GM13976 (cell line): Measurements from ENCODE around the gene LGI2.
"Not testable (repeated sequence)": the region's sequence is repeated elsewhere in the genome, so short reads cannot be mapped to it uniquely, and the experiment has no call there.

Source experiments
- DNase-seq: peaks from one replicate; pipeline ENCODE4 v3.0.0; 2012; ENCODE audit warnings: low spot score
- in situ Hi-C: fragments of 300-500 bp; cut with MboI; formaldehyde crosslinking; loops from one replicate; pipeline ENCODE4 v1.12.0; 2022; ENCODE audit warnings: low sequenced_read_pairs, mixed read lengths, inconsistent platforms; ENCODE audit not compliant: unreplicated experiment
- TF ChIP-seq, protein P1 (sequence below): IDR thresholded peaks from 2 replicates; pipeline ENCODE4 v1.5.1; 2012; ENCODE audit warnings: borderline replicate concordance, mild to moderate bottlenecking; ENCODE audit not compliant: insufficient read depth; ENCODE audit errors: extremely low read depth, missing control alignments, control extremely low read depth

Gene LGI2

DNA sequence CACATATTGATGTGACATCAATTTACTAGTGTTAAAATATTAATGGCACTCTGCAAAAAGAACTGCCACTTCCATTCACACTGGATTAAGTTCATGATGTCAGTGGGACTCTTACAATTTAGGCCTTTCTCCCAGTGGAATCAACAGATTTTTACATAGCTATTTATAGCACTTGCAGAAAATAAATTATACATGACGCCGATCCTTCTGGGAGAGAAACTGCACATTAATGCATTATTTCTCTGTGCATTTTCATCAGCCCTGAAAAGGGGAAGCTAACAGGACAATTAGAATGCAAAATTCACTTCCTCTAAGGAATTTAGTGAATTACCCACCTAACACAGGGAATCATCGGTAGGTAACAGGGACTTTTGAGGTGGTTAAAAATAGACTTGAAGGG, 15.7 kb downstream of the LGI2 start:
- no peak for DNase-seq
- in situ Hi-C loops, result no loop called here

DNA sequence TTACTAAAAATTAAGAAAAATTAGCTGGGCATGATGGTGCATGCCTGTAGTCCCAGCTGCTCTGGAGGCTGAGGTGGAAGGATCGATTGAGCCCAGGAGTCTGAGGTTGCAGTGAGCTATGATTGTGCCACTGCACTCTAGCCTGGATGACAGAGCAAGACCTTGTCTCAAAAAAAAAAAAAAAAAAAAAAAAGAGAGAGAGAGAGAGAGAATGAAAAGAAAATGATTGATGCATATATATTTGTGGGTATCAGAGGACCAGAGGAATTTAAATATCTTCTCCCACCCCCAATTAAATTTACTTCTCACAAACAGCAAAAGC, 16.1 kb downstream of the LGI2 start:
- DNase-seq, result not testable (repeated sequence)

More for the DNA sequence above, 15.7 kb downstream of the LGI2 start:
- TF ChIP-seq, protein P1, sequence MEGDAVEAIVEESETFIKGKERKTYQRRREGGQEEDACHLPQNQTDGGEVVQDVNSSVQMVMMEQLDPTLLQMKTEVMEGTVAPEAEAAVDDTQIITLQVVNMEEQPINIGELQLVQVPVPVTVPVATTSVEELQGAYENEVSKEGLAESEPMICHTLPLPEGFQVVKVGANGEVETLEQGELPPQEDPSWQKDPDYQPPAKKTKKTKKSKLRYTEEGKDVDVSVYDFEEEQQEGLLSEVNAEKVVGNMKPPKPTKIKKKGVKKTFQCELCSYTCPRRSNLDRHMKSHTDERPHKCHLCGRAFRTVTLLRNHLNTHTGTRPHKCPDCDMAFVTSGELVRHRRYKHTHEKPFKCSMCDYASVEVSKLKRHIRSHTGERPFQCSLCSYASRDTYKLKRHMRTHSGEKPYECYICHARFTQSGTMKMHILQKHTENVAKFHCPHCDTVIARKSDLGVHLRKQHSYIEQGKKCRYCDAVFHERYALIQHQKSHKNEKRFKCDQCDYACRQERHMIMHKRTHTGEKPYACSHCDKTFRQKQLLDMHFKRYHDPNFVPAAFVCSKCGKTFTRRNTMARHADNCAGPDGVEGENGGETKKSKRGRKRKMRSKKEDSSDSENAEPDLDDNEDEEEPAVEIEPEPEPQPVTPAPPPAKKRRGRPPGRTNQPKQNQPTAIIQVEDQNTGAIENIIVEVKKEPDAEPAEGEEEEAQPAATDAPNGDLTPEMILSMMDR, result no peak

DNA sequence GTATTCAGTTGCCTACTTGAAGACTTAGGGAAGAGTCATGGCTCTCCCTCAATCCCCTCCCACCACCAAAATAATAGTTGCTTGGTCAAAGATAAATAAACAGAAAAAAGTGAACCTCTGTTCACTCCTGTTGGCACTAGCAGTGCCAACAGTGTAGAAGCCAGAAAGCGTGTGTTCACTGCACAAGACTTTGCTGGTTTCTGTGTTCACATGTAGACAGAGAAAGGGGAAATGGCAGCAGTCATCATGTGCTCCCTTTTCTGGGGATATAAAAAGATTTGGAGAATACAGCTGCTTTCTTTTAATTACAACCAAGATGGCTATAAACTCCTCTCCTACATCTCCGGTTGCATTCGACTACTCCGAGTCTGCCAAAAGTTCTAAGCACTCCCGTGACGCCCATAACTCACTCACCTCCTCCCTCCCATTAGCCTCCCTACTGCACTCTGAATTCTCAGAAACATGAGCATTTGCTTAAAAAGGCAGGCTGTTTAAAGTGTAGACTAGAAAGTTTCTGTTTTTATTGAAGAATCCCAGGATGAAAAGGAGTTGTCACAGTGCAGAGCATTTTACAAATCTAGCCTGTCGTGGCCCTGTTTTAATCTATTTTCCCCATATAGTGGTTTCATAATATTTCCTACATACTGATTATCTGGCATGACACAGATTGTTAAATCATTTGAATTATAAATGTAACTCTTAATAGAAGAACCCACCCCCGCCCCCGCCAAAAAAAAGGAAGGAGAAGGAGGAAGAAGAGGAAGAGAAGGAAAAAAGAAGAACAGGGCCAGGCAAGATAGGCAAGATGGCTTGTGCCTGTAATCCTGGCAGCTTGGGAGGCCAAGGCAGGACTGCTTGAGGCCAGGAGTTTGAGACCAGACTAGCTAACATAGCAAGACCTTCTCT, 16.7 kb downstream of the LGI2 start:
- TF ChIP-seq, protein P1, result no peak
- in situ Hi-C loops, result no loop called here
- no peak for DNase-seq

More for the DNA sequence above, 16.1 kb downstream of the LGI2 start:
- in situ Hi-C loops, result not testable (repeated sequence)

DNA sequence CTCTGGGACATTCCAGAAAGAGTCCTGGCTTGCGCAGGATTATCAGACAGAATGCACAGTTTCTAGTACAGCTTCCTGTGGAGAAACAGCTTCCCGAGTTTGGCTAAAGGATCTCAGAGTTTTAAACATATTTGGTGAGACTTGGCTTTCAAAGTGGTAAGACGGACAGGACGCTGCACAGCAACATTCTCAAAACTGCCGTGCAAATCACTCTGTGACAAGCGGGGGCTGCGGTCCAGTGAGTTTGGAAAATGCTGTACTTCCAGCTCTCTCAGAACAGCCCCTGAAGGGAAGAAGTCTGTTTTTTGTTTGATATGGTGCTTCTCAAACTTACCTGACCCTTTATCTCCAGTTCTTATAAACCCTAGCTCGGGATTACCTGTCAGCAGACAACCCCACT, 18.1 kb downstream of the LGI2 start:
- TF ChIP-seq, protein P1, result no peak
- in situ Hi-C loops, result no loop called here
- DNase-seq, result no peak

DNA sequence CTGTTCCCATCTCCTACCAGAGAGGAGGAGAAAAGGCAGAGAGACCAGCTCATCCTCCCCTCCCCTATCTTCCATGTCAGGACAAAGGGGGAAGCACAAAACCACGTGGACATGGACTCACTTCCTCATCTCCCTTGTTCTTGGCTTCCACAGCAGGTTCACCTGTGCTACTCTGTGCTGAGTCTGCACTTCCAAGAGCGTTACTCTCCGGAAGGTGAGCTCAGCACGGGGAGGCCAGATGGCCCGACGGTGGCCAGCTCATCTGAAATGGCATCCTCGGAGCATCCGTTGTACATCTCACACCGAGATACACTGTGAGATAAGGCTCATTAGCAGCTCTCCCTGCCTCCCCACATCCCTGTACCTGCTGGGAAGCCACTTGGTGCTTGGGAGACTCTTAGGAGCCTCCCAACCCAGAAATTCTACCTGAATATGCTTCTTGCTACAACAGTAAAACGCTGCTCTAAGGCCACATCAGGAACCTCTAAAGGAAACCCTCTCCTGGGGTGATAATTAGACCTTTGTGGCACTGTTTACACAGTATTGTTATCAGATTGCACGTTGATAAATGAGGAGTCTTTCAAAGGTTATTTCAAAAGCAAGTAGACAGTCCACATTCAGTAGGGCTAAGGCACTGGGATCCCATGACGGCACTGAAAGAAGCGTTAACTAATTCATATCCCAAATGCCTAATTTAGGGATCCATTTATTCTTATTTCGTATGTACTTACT, 19.4 kb downstream of the LGI2 start:
- DNase-seq, result no peak
- in situ Hi-C loops, result no loop called here
- TF ChIP-seq, protein P1, result no peak

DNA sequence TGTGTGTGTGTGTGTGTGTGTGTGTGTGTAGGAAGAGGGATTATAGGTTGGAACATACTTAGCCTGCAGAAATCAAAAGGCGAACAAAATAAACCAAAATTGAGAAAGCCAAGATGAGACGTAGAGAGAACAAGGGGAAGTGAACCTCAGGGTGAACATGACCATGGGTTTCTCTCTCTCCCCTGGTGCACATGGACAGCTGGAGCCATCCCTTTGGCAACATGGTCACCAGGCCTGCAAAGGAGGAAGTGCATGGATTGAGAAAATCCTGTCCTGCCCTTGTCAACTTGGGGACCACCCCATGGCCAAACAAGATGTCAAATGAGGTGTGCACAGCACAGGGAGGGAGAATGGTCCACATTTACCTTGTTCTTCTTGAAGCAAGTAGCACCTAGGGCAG, 23.1 kb downstream of the LGI2 start:
- TF ChIP-seq, protein P1, result no peak
- in situ Hi-C loops, result no loop called here
- DNase-seq, result no peak

DNA sequence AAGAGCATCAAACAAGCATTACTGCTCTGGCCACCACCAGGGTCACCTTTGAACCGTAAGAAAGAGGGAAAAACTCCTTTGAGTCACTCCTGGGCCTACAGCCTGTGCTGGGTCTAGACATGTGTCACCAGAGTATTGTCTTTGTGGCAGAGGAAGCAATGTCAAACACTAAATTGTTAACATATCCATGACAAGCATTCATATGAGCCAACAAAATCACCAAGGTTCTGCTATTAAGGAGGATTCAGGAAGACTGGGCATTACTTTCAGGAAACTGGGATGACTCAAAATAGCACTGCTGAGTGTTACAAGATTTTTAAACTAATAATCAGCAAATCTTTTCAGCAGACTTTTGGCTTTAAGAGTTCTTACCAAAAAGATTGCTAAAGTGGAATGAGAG, 28.1 kb downstream of the LGI2 start:
- TF ChIP-seq, protein P1, result no peak
- no peak for DNase-seq
- in situ Hi-C loops, result no loop called here
